GM23248 (cell line): ENCODE measurements around the gene CDX1.

ENCODE experiments used
- EZH2 ChIP-seq: fragments of 200-600 bp; sonication (generic); IDR thresholded peaks from 2 replicates; pipeline ENCODE4 v1.6.1; 2018; ENCODE audit warnings: antibody characterized with exemption, mild to moderate bottlenecking; ENCODE audit not compliant: insufficient read depth, poor library complexity, severe bottlenecking
- EZH2phosphoT487 ChIP-seq: fragments of 200-600 bp; sonication (generic); IDR thresholded peaks from 2 replicates; pipeline ENCODE4 v1.6.1; 2018; ENCODE audit warnings: antibody characterized with exemption, moderate library complexity, mild to moderate bottlenecking, low read depth; ENCODE audit not compliant: insufficient read depth

- TF ChIP-seq EZH2: no peak
- TF ChIP-seq EZH2phosphoT487: no peak
Observed at GRCh38 chr5:150125334-150125733, 41.2 kb upstream of the CDX1 start.
